K562 (cell line): ENCODE measurements around the gene ZNF48. TPM values are rescaled to one million over a fixed set of nuclear protein-coding genes. Genes with fewer than 3 reads are reported as not detected.

Experiments used
- ATF2 ChIP-seq: sonication (generic); formaldehyde crosslinking; IDR thresholded peaks from 2 replicates; pipeline ENCODE4 v1.8.1; 2022; ENCODE audit warnings: missing genetic modification reagents
- ATF6 ChIP-seq: sonication (generic); formaldehyde crosslinking; IDR thresholded peaks from 2 replicates; pipeline ENCODE4 v1.4.0; 2020; ENCODE audit warnings: mild to moderate bottlenecking, missing genetic modification reagents
- CBX2 ChIP-seq: fragments of 200-600 bp; sonication (generic); IDR thresholded peaks from one replicate; pipeline ENCODE4 v1.6.1; 2012; ENCODE audit warnings: mild to moderate bottlenecking, low read length, inconsistent platforms; ENCODE audit not compliant: insufficient read depth, poor library complexity, severe bottlenecking
- CEBPG ChIP-seq, 3 experiments: fragments of 200-800 bp in 1 of 3; sonication (Bioruptor generic) in 1 of 3; sonication (generic) in 1 of 3; formaldehyde crosslinking in 1 of 3; IDR thresholded peaks in 2 of 3; conservative IDR thresholded peaks in 1 of 3; 2 replicates each; pipeline versions ENCODE4 v1.6.1 to v1.8.0; 2016 to 2022; ENCODE audit warnings: missing compliant biosample characterization in 2 of 3, missing genetic modification characterization in 2 of 3, mild to moderate bottlenecking in 1 of 3, missing genetic modification reagents in 1 of 3
- CXXC5 ChIP-seq: fragments of 250-450 bp; sonication (Bioruptor Pico); IDR thresholded peaks from 2 replicates; pipeline ENCODE4 v1.8.0; 2022; ENCODE audit warnings: inconsistent platforms, mild to moderate bottlenecking, moderate library complexity
- EWSR1 ChIP-seq: fragments of 450-650 bp; IDR thresholded peaks from 2 replicates; pipeline ENCODE4 v1.6.1; 2018; ENCODE audit warnings: borderline replicate concordance, mild to moderate bottlenecking, low read depth, moderate library complexity; ENCODE audit not compliant: partially characterized antibody
- FIP1L1 ChIP-seq: fragments of 200-400 bp; formaldehyde crosslinking; IDR thresholded peaks from 2 replicates; pipeline ENCODE4 v1.6.1; 2018; ENCODE audit warnings: mild to moderate bottlenecking, low read depth, low read length; ENCODE audit not compliant: poor library complexity, severe bottlenecking
- FOXA3 ChIP-seq, 2 experiments: fragments of 450-650 bp in 1 of 2; sonication (generic) in 1 of 2; formaldehyde crosslinking; IDR thresholded peaks in 1 of 2; conservative IDR thresholded peaks in 1 of 2; 2 replicates each; pipeline versions ENCODE4 v1.4.0 to v1.8.0; 2020 to 2022; ENCODE audit warnings: mild to moderate bottlenecking in 2 of 2, missing genetic modification reagents in 1 of 2
- HNRNPLL ChIP-seq: fragments of 200-400 bp; formaldehyde crosslinking; IDR thresholded peaks from 2 replicates; pipeline ENCODE4 v1.6.1; 2017; ENCODE audit warnings: low read length, low read depth, mild to moderate bottlenecking; ENCODE audit not compliant: poor library complexity, severe bottlenecking
- RAD51 ChIP-seq: fragments of 450-650 bp; IDR thresholded peaks from 2 replicates; pipeline ENCODE4 v1.7.1; 2016; ENCODE audit warnings: low read depth, mild to moderate bottlenecking, borderline replicate concordance
- RB1 ChIP-seq: fragments of 450-650 bp; IDR thresholded peaks from 2 replicates; pipeline ENCODE4 v1.6.1; 2017; ENCODE audit warnings: low read depth, mild to moderate bottlenecking
- TAF9B ChIP-seq: fragments of 450-650 bp; IDR thresholded peaks from 2 replicates; pipeline ENCODE4 v1.6.1; 2018; ENCODE audit warnings: mild to moderate bottlenecking; ENCODE audit not compliant: partially characterized antibody
- XRCC5 ChIP-seq: fragments of 200-400 bp; formaldehyde crosslinking; IDR thresholded peaks from 2 replicates; pipeline ENCODE4 v1.6.1; 2017; ENCODE audit warnings: low read depth, mild to moderate bottlenecking, low read length
- YBX1 ChIP-seq: fragments of 450-650 bp; IDR thresholded peaks from 2 replicates; pipeline ENCODE4 v1.7.1; 2016; ENCODE audit warnings: mild to moderate bottlenecking
- polyA plus RNA-seq, 8 experiments: library from polyadenylated mRNA; depleted of rRNA in 4 of 8; stranded (reverse) in 5 of 8; unstranded in 3 of 8; fragments of >200 nt; fragmentation: Nextera tagmentation in 2 of 8; fragmentation: Illumina TruSeq in 1 of 8; extraction: Ambion mirVana in 2 of 8; extraction: Trizol in 1 of 8; gene quantifications; 2 replicates each; pipeline versions ENCODE4 v1.2.1 to v1.2.3, GENCODE V29; 2011 to 2014; ENCODE audit warnings: inconsistent platforms in 1 of 8, missing spikeins in 1 of 8
- total RNA-seq, 7 experiments: library from RNA; depleted of rRNA in 6 of 7; stranded (reverse); fragments of >200 nt in 6 of 7; fragmentation: Illumina TruSeq in 2 of 7; extraction: Trizol in 2 of 7; gene quantifications; 2 replicates each; pipeline versions ENCODE4 v1.2.1 to v1.2.3, GENCODE V29; 2011 to 2021; ENCODE audit warnings: low replicate concordance in 1 of 7
- TF ChIP-seq, protein P1 (sequence below), 2 experiments: fragments of 450-650 bp; formaldehyde crosslinking in 1 of 2; IDR thresholded peaks; 2 replicates each; pipeline versions ENCODE4 v1.4.0 to v1.6.1; 2014 to 2020; ENCODE audit warnings: mild to moderate bottlenecking in 2 of 2, borderline replicate concordance in 1 of 2, low read depth in 1 of 2

ZNF48 gene
- total and polyA plus RNA-seq, 9 of the 15 experiments (the other 6 are each of a cell fraction or from before 2014, with no cell fraction given) = 0.38 to 11.6 (median 4.7) TPM

DNA sequence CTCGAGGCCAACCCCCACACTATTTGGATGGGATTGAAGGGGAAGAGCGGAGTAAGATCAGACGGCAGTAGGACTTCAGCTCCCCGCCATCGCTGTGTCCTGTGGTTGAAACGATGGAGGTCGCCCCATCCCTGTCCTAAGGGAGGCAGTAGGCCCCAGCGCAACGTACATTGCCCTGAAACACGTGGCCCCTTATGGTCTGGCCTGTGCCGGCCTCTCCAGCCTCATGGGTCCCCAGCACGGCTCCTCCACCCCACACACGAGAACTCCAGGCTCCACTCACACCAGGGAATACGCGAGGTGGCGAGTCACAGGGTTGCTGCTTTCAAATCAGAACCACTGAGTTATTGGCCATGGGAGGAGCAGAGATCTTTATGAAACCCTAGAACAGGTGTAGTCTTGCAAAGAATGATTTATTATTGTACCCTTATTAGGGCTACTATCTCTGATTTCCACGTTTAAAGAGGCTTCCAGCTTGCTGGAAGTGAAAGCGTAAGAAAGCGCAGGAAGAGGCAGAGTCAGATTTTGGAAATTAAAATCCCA lies 35.3 kb downstream of the ZNF48 start (continued):
- TF ChIP-seq, protein P1, sequence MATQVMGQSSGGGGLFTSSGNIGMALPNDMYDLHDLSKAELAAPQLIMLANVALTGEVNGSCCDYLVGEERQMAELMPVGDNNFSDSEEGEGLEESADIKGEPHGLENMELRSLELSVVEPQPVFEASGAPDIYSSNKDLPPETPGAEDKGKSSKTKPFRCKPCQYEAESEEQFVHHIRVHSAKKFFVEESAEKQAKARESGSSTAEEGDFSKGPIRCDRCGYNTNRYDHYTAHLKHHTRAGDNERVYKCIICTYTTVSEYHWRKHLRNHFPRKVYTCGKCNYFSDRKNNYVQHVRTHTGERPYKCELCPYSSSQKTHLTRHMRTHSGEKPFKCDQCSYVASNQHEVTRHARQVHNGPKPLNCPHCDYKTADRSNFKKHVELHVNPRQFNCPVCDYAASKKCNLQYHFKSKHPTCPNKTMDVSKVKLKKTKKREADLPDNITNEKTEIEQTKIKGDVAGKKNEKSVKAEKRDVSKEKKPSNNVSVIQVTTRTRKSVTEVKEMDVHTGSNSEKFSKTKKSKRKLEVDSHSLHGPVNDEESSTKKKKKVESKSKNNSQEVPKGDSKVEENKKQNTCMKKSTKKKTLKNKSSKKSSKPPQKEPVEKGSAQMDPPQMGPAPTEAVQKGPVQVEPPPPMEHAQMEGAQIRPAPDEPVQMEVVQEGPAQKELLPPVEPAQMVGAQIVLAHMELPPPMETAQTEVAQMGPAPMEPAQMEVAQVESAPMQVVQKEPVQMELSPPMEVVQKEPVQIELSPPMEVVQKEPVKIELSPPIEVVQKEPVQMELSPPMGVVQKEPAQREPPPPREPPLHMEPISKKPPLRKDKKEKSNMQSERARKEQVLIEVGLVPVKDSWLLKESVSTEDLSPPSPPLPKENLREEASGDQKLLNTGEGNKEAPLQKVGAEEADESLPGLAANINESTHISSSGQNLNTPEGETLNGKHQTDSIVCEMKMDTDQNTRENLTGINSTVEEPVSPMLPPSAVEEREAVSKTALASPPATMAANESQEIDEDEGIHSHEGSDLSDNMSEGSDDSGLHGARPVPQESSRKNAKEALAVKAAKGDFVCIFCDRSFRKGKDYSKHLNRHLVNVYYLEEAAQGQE (IDR thresholded peaks at IDR 0.05; ENCODE audit: borderline replicate concordance) = peak; percentile 50; the same call in 1 of the 2 replicates
- TF ChIP-seq, protein P1 (CRISPR knock-in tag; IDR thresholded peaks at IDR 0.05; ENCODE audit: low read depth) = no peak
- TF ChIP-seq ATF6 (no peak), RB1 (no peak), EWSR1 (no peak), FIP1L1 (no peak), TAF9B (no peak), XRCC5 (no peak), CEBPG (CRISPR knock-in tag; IDR thresholded peaks at IDR 0.05) (no peak), CEBPG (tag; conservative IDR thresholded peaks at IDR 0.05 in 1 of 2, IDR thresholded peaks at IDR 0.05 in 1 of 2) (no peak), ATF2 (CRISPR knock-in tag) (no peak), CBX2 (no peak), FOXA3 (CRISPR knock-in tag; conservative IDR thresholded peaks at IDR 0.05 in 1 of 2, IDR thresholded peaks at IDR 0.05 in 1 of 2) (no peak), CXXC5 (CRISPR knock-in tag) (peak; percentile 23), RAD51 (peak; percentile 60), YBX1 (no peak), HNRNPLL (no peak)
